Tibial artery (tissue), 4 donors: ENCODE results near the gene SARNP.

Source experiments
- DNase-seq, 2 donors: peaks; one replicate each; pipeline ENCODE4 v3.0.0-alpha.2; 2019
- H3K27ac ChIP-seq, 2 donors: fragments of 200-600 bp; sonication (generic) in 1 of 2; 1 replicate in 1 of 2; 2 replicates in 1 of 2; pipeline ENCODE4 v1.5.1; 2018 to 2019; ENCODE audit warnings: mild to moderate bottlenecking in 1 of 2
- H3K27me3 ChIP-seq, 2 donors: fragments of 200-600 bp; sonication (generic) in 1 of 2; one replicate each; pipeline versions ENCODE4 v1.5.1 to v1.6.0; 2016 to 2019
- H3K36me3 ChIP-seq, 3 donors: fragments of 200-600 bp; sonication (generic) in 2 of 3; one replicate each; pipeline ENCODE4 v1.5.1; 2016 to 2019; ENCODE audit warnings: mild to moderate bottlenecking in 2 of 3
- H3K4me1 ChIP-seq, 4 donors: fragments of 200-600 bp; sonication (generic) in 2 of 4; 1 replicate in 3 of 4; 2 replicates in 1 of 4; pipeline ENCODE4 v1.5.1; 2016 to 2019
- H3K4me3 ChIP-seq, 2 donors: fragments of 200-600 bp; sonication (generic) in 1 of 2; 1 replicate in 1 of 2; 2 replicates in 1 of 2; pipeline ENCODE4 v1.5.1; 2018 to 2019; ENCODE audit warnings: mild to moderate bottlenecking in 2 of 2
- H3K9me3 ChIP-seq, 3 donors: fragments of 200-600 bp; sonication (generic) in 1 of 3; one replicate each; pipeline ENCODE4 v1.5.1; 2016 to 2019
- intact Hi-C: fragments of 100-400 bp; cut with DNase I; formaldehyde crosslinking; loops from one replicate; pipeline ENCODE4 v1.15.0; 2023; ENCODE audit warnings: low total_unique reads
- TF ChIP-seq, protein P1 (sequence below), 2 experiments: fragments of 200-600 bp in 1 of 2; fragments of 450-650 bp in 1 of 2; IDR thresholded peaks; one replicate each; pipeline ENCODE4 v1.5.1; 2017 to 2019; ENCODE audit warnings: antibody characterized with exemption in 2 of 2, mild to moderate bottlenecking in 1 of 2, moderate library complexity in 1 of 2

Gene SARNP

DNA sequence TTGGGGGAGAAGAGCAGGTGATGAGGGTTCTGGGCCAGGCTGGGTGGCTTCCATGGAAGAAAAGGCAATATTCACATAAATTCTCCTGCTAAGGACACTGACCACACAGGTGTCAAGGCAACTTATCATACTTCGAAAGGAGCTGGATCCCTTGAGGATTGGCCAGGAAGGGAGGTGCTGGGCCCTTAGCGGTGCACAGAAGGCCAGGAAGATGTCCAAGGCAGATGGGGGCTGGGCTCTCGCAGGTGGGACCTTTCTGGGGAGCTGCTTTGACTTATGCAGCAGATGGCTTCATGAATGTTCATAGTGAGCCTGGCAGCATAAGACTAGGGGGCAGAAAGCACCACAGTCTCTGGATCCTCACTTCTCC lies 92.6 kb downstream of the SARNP start:
- Histone ChIP-seq H3K9me3 (no peaks in the 10 kb centered on the region), H3K4me3 (no peak overlapping the region), H3K27me3 (no peaks in the 10 kb centered on the region), H3K27ac (peak overlapping the region; percentile 98 to 99), H3K36me3 (peaks cover 24 to 38% (median 35%) of the 10 kb centered on the region in 3 donors), H3K4me1 (peaks cover 5 to 78% (median 61%) of the 10 kb centered on the region in 4 donors)
- no peak for DNase-seq
- TF ChIP-seq, protein P1, sequence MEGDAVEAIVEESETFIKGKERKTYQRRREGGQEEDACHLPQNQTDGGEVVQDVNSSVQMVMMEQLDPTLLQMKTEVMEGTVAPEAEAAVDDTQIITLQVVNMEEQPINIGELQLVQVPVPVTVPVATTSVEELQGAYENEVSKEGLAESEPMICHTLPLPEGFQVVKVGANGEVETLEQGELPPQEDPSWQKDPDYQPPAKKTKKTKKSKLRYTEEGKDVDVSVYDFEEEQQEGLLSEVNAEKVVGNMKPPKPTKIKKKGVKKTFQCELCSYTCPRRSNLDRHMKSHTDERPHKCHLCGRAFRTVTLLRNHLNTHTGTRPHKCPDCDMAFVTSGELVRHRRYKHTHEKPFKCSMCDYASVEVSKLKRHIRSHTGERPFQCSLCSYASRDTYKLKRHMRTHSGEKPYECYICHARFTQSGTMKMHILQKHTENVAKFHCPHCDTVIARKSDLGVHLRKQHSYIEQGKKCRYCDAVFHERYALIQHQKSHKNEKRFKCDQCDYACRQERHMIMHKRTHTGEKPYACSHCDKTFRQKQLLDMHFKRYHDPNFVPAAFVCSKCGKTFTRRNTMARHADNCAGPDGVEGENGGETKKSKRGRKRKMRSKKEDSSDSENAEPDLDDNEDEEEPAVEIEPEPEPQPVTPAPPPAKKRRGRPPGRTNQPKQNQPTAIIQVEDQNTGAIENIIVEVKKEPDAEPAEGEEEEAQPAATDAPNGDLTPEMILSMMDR (IDR thresholded peaks at IDR 0.05) = no peak
- intact Hi-C loops = loop anchor here (5.0 kb wide), 1 partner anchor 43 kb away; a partner anchor contains a TSS

DNA sequence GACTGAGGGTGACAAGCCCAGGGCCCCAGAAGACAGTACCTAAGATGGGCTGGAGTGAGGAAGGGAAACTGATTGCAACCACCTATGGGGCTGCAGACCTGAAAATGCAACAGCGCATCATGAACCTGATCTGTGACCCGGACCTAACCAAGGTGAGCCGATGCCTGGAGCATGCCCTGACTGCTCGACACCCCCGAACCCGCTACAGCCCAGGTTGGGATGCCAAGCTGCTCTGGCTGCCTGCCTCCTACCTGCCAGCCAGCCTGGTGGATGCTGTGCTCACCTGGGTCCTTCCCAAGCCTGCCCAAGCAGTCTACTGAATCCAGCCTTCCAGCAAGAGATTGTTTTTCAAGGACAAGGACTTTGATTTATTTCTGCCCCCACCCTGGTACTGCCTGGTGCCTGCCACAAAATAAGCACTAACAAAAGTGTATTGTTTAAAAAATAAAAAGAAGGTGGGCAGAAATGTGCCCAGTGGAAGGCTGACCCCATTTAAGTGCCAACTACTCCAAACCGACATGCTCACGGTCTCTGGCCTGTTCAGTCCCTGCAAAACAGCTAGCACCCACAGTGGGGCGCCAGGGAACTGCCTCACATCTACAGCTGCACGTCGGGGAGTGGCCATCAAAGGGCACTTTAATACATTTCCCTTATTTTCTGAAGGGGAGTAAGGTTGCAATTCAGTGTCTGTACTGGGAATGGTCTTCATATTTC lies 93.1 kb downstream of the SARNP start:
- H3K27ac ChIP-seq = peak overlapping the region; percentile 58 to 98
- H3K36me3 ChIP-seq = peaks cover 24 to 38% (median 35%) of the 10 kb centered on the region in 3 donors
- intact Hi-C loops = loop anchor here (5.0 kb wide), 1 partner anchor 42 kb away; a partner anchor contains a TSS
- no peaks in the 10 kb centered on the region for H3K27me3 ChIP-seq
- no peaks in the 10 kb centered on the region for H3K9me3 ChIP-seq
- DNase-seq = peak; percentile 80 to 87
- no peak overlapping the region for H3K4me3 ChIP-seq
- TF ChIP-seq, protein P1 (IDR thresholded peaks at IDR 0.05) = peak; percentile 64 to 69
- peaks cover 5 to 81% (median 66%) of the 10 kb centered on the region in 4 donors for H3K4me1 ChIP-seq

DNA sequence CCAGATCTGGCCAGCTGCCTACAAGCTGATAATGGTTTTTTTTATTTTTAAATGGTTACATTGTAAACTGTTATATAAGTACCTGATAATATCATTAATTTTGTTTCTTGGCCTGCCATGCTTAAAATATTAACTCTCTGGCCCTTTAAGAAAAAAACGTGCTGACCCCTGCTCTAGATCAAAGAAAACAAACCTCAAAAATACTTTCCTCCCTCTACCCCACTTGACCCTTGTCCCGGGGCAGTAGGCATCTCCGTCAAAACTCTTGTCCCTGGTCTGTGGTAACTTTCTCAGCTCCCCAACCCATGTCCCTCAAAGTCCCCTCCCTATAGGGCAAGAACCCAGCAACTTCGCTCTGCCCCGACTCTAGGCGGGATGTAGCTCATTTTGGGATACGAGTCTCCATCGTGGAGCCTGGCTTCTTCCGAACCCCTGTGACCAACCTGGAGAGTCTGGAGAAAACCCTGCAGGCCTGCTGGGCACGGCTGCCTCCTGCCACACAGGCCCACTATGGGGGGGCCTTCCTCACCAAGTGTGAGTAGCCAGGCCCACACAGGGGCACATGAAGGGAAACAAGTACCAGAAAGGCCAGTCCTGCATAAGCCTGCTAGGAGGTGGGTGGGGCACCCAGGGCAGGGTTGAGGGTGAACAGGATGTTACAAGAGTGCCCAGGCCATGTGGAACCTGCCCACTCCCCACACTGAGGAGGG lies 93.9 kb downstream of the SARNP start:
- TF ChIP-seq, protein P1 (IDR thresholded peaks at IDR 0.05) = no peak
- Histone ChIP-seq H3K4me3 (no peak overlapping the region), H3K36me3 (peaks cover 24 to 38% (median 35%) of the 10 kb centered on the region in 3 donors), H3K27me3 (no peaks in the 10 kb centered on the region), H3K9me3 (no peaks in the 10 kb centered on the region), H3K27ac (peak overlapping the region; percentile 58 to 98), H3K4me1 (peaks cover 5 to 88% (median 73%) of the 10 kb centered on the region in 4 donors)
- intact Hi-C loops = loop anchor here (5.0 kb wide), 1 partner anchor 41 kb away; a partner anchor contains a TSS
- no peak for DNase-seq

DNA sequence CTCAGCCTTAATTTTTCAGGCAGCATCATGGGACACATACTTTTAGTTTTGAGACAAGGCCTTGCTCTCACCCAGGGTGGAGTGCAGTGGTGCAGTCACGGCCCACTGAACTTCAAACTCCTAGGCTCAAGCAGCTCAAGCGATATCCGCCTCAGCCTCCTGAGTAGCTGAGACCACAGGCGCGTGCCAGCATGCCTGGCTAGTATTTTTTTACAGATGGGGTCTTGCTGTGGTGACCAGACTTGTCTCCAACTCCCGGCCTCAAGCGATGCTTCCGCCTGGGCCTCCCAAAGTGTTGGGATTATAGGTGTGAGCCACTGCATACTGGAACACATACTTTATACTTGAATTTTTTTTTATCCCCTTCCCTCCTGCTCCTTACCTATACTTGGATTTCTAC lies 94.6 kb downstream of the SARNP start:
- Histone ChIP-seq H3K27me3 (no peaks in the 10 kb centered on the region), H3K36me3 (peaks cover 24 to 38% (median 35%) of the 10 kb centered on the region in 3 donors), H3K4me1 (peaks cover 5 to 95% (median 80%) of the 10 kb centered on the region in 4 donors), H3K4me3 (no peak overlapping the region), H3K9me3 (no peaks in the 10 kb centered on the region), H3K27ac (peak overlapping the region; percentile 96 to 98)
- TF ChIP-seq, protein P1 (IDR thresholded peaks at IDR 0.05) = no peak
- DNase-seq = no peak
- intact Hi-C loops = loop anchor here (5.0 kb wide), 1 partner anchor 41 kb away; a partner anchor contains a TSS

DNA sequence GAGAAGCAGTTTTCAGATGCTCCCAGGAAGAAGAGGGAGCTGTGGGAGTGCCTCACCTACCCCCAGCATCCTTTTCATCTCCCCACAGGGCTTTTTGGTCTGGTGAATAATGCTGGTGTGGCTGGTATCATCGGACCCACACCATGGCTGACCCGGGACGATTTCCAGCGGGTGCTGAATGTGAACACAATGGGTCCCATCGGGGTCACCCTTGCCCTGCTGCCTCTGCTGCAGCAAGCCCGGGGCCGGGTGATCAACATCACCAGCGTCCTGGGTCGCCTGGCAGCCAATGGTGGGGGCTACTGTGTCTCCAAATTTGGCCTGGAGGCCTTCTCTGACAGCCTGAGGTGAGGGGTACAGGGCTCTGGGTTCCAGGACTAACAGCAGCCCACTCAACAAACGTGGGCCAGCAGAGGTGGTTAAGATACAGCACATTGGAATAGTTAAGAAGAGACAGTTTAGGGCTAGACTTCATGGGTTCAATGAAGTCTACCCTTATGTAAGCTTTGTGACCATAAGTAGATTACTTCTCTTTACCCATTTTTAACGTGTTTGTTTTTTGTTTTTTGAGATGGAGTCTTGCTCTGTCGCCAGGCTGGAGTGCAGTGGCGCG lies 95.8 kb downstream of the SARNP start:
- Histone ChIP-seq H3K9me3 (no peaks in the 10 kb centered on the region), H3K27me3 (no peaks in the 10 kb centered on the region), H3K27ac (peak overlapping the region; percentile 96 to 98), H3K36me3 (peaks cover 19 to 31% (median 30%) of the 10 kb centered on the region in 3 donors), H3K4me3 (peak overlapping the region; percentile 15 to 20), H3K4me1 (peaks cover 5 to 97% (median 81%) of the 10 kb centered on the region in 4 donors)
- no peak for DNase-seq
- intact Hi-C loops = loop anchor here (5.0 kb wide), 1 partner anchor 39 kb away; a partner anchor contains a TSS
- TF ChIP-seq, protein P1 (IDR thresholded peaks at IDR 0.05) = no peak
